NCI-H1105 treated with DMSO at 0.1 percent for 48 hours (cell line): ENCODE measurements around the gene OR5AU1.
A peak's percentile ranks its signal among the peaks of the same experiment; 100 is the strongest.

Experiments used
- DNase-seq: peaks from one replicate; lab custom pipeline; 2025; lab: John Stamatoyannopoulos, UW

Gene OR5AU1

GRCh38 chr14:21155963-21156362 is at the start of gene OR5AU1:
OR5AU1 (minus strand) TSS chr14:21156063; CDS start chr14:21155872, 191 bp downstream.
- no peak for DNase-seq

DNA sequence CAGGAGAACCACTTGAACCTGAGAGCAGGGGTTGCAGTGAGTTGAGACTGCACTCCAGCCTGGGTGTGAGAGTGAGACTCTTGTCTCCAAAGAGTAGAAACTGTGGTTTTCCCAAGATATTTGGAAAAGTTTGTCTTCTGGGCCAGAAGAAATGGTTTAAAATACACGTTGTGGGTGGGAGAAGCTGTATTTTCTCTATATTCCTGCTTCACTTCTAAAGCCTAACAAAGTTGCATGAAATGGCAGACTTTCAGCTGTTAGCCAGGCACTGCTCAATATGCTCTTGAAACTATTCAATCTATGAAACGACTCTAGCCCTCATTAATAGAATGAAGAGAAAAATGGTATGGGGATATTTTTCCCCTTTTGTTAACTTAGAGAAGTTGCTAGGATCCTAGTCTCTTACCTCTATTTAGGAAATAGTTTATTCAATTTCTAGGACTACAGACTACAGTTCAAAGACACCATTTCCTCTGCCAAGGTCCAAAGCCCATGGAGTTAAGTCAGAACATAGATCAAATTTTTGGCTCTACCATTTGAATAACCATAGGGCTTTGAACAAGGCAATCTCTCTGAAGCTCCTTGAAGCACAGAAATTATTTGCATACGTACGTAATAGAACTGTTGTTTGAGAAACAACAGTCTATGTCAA is 49.3 kb upstream of the OR5AU1 start:
- no peak for DNase-seq

GRCh38 chr14:21204167-21205025 is 48.5 kb upstream of the OR5AU1 start:
- DNase-seq = no peak

GRCh38 chr14:21203470-21204166 is 47.8 kb upstream of the OR5AU1 start:
- no peak for DNase-seq

DNA sequence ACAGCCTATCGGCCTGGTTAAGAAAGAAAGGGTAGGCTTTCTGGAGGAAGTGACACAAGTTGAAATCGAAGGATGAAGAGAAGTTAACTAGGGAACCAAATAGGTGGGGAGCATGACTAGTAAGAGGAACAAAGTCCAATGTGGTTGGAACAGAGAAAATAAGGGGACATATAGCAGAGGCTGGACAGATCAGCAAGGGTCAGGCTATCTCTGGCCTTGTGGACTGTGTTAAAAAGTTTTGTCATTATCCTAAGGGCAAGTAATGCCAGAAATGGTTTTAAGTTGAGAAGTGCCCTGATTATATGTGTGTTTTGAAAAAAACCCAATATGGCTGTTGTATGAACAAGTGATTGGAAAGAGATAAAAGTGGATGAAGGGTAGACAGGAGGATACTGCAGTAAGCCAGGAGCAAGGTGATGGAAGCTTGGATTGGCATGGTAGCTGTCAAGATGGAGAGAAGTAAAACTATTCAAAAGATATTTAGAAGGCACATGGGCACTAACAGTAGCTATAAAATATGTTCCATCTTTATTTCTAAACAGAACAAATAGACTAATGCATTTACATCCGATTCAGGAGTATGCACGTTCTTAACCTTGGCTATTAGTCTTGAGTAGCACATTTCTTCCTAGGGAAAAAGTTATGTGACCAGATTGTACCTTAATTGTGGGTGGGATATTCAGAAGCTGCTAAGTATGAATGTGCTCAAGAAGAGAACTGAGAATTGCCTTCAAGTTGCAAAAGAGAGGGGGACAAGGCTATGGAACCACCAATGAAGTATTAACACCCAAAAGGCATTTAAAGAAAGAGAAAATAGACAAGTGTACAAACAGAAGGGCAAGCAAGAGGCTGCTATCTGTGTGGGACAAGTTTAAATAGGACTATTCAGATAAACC is 46.8 kb upstream of the OR5AU1 start:
- no peak for DNase-seq

GRCh38 chr14:21201732-21202462 is 46.0 kb upstream of the OR5AU1 start:
- DNase-seq = no peak

DNA sequence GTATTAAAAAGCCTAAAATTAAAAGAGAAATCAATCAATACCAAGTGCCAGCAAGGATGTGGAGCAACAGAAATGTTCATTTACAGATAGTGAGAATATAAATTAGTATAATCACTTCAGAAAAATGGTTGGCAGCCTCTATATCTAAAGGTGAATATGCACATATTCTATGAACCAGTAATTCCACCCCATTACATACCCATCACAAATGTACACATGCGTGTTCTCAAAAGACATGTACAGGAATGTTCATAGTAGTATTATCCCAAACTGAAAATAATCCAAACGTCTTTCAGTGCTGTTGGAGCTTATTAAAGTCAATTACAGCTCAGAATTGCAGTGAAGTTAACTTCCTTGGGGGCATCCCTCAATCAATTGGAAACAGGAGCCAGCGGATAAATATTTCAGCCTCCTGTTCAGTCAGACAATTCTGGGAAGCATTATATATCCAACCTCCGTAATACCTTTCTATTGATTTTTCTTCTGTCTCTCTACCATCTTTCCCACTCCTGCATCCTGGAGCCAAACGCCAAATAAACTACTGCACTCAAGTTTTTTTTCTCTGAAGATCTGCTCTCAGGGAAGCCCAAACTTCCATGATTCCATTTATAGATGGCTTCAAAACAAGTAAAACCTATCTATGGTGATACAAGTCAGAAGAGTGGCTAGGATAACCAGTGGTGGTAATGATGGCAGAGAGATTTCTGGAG is 45.0 kb upstream of the OR5AU1 start:
- no peak for DNase-seq

GRCh38 chr14:21199611-21200560 is 44.0 kb upstream of the OR5AU1 start:
- DNase-seq = no peak

GRCh38 chr14:21197418-21198205 is 41.7 kb upstream of the OR5AU1 start:
- no peak for DNase-seq

DNA sequence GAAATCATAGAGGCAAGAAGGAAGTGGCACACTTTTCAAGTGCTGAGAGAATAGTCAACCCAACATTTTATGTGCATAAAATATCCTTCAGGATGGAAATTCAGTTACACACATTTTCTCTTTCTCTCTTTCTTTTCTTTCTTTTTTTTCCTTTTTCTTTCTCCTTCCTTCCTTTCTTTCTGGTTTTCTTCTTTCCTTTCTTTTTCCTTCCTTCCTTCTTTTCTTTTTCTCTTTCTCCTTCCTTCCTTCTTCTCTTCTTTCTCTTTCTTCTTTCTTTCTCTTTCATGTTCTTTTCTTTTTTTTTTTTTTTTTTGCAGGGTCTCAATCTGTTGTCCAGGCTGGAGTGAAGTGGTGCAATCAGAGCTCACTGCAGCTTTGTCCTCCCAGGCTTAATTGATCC is 38.7 kb upstream of the OR5AU1 start:
- DNase-seq = no peak

- DNase-seq = no peak
Measured at GRCh38 chr14:21192875-21193535, 37.1 kb upstream of the OR5AU1 start.

DNA sequence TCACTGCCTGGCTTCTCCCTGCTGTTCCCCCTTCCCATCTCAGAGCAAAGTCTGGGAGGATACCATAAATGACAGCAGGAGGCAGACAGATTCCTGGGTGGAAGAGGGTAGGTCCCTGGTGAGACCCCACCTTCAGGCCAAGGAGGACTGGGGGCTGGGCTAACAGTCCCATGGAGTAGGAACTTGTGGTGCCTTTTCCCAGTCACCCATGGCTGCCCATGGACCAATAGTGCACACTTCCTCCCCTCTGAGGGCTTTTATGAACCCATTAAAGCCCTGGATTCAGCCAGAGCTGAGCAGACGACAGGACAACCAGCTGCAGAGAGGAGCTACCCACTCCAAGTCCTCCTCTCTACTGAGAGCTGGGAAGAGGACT is 36.6 kb upstream of the OR5AU1 start:
- no peak for DNase-seq

DNA sequence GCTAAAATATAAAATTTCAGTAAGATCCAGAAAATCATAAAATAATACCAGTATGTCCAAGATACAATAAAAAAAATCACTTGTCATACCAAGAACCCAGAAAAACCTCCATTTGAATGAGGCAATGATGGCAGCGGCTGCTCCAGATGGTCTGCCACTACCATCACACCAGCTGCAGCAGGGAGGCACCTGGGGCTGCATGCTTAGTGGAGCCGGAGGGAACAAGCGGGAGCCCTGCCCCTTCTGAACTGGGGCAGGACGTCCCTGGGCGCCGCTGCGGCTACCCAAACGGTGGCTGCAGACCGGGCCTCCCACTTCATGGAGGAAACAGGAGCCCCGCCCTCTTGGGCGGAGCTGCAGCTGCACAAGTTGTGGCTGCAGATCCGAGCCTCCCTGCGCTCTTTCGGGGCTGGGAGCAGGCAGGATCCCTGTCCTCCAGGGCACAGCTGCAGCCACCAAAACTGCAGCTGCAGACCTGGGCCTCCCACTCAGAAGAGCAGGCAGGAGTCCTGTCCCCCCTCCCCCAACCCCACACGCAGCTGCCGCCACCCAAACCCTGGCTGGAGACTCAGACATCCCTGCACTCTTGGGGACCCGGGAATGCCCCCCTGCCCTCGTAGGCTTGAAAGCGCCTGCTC is 36.1 kb upstream of the OR5AU1 start:
- peak; percentile 81 for DNase-seq

GRCh38 chr14:21191261-21191808 is 35.5 kb upstream of the OR5AU1 start:
- peak; percentile 10 for DNase-seq

- DNase-seq = no peak
Measured at GRCh38 chr14:21185491-21185890, 29.6 kb upstream of the OR5AU1 start.

GRCh38 chr14:21184254-21184653 is 28.4 kb upstream of the OR5AU1 start:
- DNase-seq = no peak

DNA sequence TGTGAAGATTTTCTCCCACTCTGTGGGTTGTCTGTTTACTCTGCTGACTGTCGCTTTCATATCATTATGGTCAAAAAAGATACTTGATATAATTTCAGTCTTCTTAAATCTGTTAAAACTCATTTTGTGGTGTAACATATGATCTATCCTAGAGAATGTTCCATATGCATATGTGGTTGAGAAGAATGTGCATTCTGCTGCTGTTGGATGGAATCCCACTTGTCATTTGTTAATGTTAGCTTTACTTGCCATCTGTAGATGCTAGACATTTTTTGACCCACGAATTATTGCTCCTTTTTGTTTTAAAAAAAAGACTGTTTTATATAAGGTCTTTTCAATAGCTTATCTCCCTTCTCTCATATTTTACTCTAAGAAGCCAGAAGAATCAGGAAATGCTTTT is 26.3 kb upstream of the OR5AU1 start:
- no peak for DNase-seq
